Transverse colon (tissue), 4 donors: ENCODE data around the gene FSD1. TPM values are rescaled to one million over a fixed set of nuclear protein-coding genes. Genes with fewer than 3 reads are reported as not detected.
A peak's percentile ranks its signal among the peaks of the same experiment; 100 is the strongest.

ENCODE experiments used
- DNase-seq: peaks from one replicate; pipeline ENCODE4 v3.0.0-alpha.2; 2019
- H3K27ac ChIP-seq, 4 donors: fragments of 200-600 bp; sonication (generic); 2 replicates each; pipeline ENCODE4 v1.5.1; 2016 to 2018; ENCODE audit warnings: inconsistent platforms in 4 of 4
- H3K27me3 ChIP-seq: fragments of 200-600 bp; sonication (generic); 2 replicates; pipeline ENCODE4 v1.5.1; 2017; ENCODE audit warnings: inconsistent platforms
- H3K36me3 ChIP-seq, 4 donors: fragments of 200-600 bp; sonication (generic); 2 replicates each; pipeline ENCODE4 v1.5.1; 2017 to 2019; ENCODE audit warnings: inconsistent platforms in 4 of 4
- H3K4me1 ChIP-seq, 4 donors: fragments of 200-600 bp; sonication (generic); 2 replicates each; pipeline ENCODE4 v1.5.1; 2017 to 2020; ENCODE audit warnings: inconsistent platforms in 4 of 4
- H3K4me3 ChIP-seq, 4 donors: fragments of 200-600 bp; sonication (generic); 1 replicate in 1 of 4; 2 replicates in 3 of 4; pipeline versions ENCODE4 v1.5.1 to v1.6.1; 2017 to 2019; ENCODE audit warnings: inconsistent platforms in 4 of 4
- H3K9me3 ChIP-seq, 2 donors: fragments of 200-600 bp; sonication (generic); 2 replicates each; pipeline ENCODE4 v1.5.1; 2017 to 2019; ENCODE audit warnings: inconsistent platforms in 2 of 2
- EP300 ChIP-seq: sonication (generic); formaldehyde crosslinking; IDR thresholded peaks from one replicate; pipeline ENCODE4 v1.6.1; 2017; ENCODE audit warnings: antibody characterized with exemption, low read depth
- POLR2A ChIP-seq: fragments of 450-650 bp; IDR thresholded peaks from one replicate; pipeline ENCODE4 v1.6.1; 2016; ENCODE audit warnings: antibody characterized with exemption, mild to moderate bottlenecking, moderate library complexity
- POLR2AphosphoS5 ChIP-seq, 3 donors: sonication (generic); formaldehyde crosslinking; IDR thresholded peaks; one replicate each; pipeline ENCODE4 v1.6.1; 2016; ENCODE audit warnings: antibody characterized with exemption in 3 of 3
- WGBS, 2 donors: methylation state at CpG; one replicate each; pipeline ENCODE4 v1.1.5; 2018; ENCODE audit warnings: low coverage in 1 of 2; 5-methylcytosine and 5-hydroxymethylcytosine counted together
- in situ Hi-C, 4 donors: fragments of 200-750 bp; cut with MboI; loops; one replicate each; pipeline versions ENCODE4 v1.15.0 to v1.15.1; 2017; ENCODE audit warnings: low sequenced_read_pairs in 3 of 4, low pct_ligation_motif_present in 1 of 4, low pct_unique_long_range_greater_than_20kb in 1 of 4
- intact Hi-C: fragments of 100-400 bp; cut with DNase I; formaldehyde crosslinking; loops from one replicate; pipeline ENCODE4 v1.15.1; 2023; ENCODE audit warnings: low total_unique reads
- total RNA-seq, 4 donors: library from RNA; depleted of rRNA; stranded (reverse); fragments of >200 nt; gene quantifications; one replicate each; pipeline ENCODE4 v1.1.0, GENCODE V29; 2016
- TF ChIP-seq, protein P1 (sequence below), 5 experiments: fragments of 200-600 bp in 3 of 5; fragments of 450-650 bp in 2 of 5; sonication (generic) in 3 of 5; IDR thresholded peaks; 1 replicate in 2 of 5; 2 replicates in 3 of 5; pipeline ENCODE4 v1.5.1; 2016 to 2017; ENCODE audit warnings: antibody characterized with exemption in 5 of 5, inconsistent platforms in 3 of 5, mild to moderate bottlenecking in 2 of 5, moderate library complexity in 1 of 5

Gene FSD1
- total RNA-seq, 4 donors from 2014 or later: 0.68 to 2.9 (median 1.5) TPM; not detected in 1

DNA sequence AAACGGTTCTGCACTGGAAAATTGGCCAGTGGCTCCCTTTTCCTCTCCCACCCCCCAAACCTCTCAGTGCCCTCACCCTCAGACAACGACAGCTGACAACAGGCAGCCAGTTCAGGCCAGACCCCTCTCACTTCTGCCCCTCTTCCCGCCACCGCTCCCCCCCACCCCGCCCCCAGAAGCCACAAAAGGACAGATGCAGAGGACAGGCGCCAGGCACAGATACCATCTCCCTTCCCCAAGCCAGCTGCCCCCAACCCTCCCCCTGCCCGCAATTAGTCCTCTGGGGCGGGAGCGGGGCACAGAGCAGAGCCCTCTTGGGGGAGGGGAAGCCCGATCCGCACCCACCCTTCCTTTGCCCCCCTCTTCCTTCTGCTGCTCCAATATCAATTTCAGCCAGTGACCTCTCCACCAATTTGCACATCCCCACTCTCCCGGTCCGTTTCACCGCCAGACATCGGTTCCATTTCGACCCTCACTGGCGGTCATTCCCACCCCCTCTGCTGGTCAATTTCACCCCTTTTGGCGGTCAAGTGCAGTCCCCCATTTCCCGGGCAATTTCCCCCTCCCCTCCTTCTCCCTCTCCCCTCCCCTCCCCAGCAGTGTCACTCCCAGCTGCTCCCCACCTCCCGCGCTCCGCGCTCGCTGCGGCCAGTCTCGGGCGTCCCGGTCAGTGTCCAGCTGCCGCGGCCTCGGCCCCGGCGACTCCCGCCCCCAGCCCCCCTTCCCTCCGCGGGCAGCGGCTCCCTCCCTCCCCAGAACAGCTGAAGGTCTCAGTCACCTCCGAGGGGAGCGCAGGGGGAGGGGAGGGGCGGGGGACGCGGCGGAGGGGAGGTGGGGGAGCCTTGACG is 25.8 kb upstream of the FSD1 start, which contains the start of gene SHD:
SHD (plus strand) TSS at position 848 of the 848 bp plus-strand sequence. CDS start 798 bp downstream, outside the sequence.
- no peak for TF ChIP-seq POLR2A
- TF ChIP-seq EP300: no peak
- TF ChIP-seq POLR2AphosphoS5 (IDR thresholded peaks at IDR 0.05): no peak
- TF ChIP-seq, protein P1, sequence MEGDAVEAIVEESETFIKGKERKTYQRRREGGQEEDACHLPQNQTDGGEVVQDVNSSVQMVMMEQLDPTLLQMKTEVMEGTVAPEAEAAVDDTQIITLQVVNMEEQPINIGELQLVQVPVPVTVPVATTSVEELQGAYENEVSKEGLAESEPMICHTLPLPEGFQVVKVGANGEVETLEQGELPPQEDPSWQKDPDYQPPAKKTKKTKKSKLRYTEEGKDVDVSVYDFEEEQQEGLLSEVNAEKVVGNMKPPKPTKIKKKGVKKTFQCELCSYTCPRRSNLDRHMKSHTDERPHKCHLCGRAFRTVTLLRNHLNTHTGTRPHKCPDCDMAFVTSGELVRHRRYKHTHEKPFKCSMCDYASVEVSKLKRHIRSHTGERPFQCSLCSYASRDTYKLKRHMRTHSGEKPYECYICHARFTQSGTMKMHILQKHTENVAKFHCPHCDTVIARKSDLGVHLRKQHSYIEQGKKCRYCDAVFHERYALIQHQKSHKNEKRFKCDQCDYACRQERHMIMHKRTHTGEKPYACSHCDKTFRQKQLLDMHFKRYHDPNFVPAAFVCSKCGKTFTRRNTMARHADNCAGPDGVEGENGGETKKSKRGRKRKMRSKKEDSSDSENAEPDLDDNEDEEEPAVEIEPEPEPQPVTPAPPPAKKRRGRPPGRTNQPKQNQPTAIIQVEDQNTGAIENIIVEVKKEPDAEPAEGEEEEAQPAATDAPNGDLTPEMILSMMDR (IDR thresholded peaks at IDR 0.05): no peak
- Histone ChIP-seq H3K27me3 (peaks cover 65% of the 10 kb centered on the region), H3K4me3 (peak within 1 kb of the TSS in 3 of 4 donors; percentile 1 to 43 (median 28)), H3K36me3 (no peaks in the 10 kb centered on the region), H3K9me3 (no peaks in the 10 kb centered on the region), H3K27ac (no peak within 1 kb of the TSS), H3K4me1 (peaks cover 4 to 18% (median 13%) of the 10 kb centered on the region in 4 donors)
- no peak for DNase-seq
- intact Hi-C loops (no loop called here), in situ Hi-C loops (loop anchor here in 1 of 4 donors (10.0 kb wide), 1 partner anchor 76 kb away; no protein-coding TSS in a partner anchor)
- 13 to 15% methylated on average over 12 to 30 of the region's 44 CpGs for WGBS, 2 donors

DNA sequence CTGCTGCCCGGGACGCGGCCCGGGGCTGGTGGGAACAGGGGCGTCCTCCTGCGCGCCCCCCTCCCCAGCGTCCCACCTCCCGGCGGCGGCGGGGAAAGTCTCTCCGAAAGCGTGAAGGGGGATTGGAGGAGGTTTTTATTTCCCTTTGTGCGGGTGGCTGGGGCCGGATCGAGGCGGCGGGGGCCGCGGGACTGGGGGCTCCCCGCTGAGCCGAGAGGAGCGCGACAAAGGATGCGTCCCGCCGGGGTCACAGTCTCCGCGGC is 25.2 kb upstream of the FSD1 start:
- Histone ChIP-seq H3K27ac (no peak overlapping the region), H3K9me3 (no peaks in the 10 kb centered on the region), H3K27me3 (peaks cover 65% of the 10 kb centered on the region), H3K4me3 (peak overlapping the region in 3 of 4 donors; percentile 1 to 43 (median 28)), H3K36me3 (no peaks in the 10 kb centered on the region), H3K4me1 (peaks cover 4 to 21% (median 15%) of the 10 kb centered on the region in 4 donors)
- in situ Hi-C loops: loop anchor here in 1 of 4 donors (10.0 kb wide), 1 partner anchor 76 kb away; no protein-coding TSS in a partner anchor
- intact Hi-C loops: no loop called here
- DNase-seq: no peak
- WGBS, 2 donors: 6% methylated on average over 24 of the region's 30 CpGs; no CpG with 5 or more reads in 1 of the 2 donors
- TF ChIP-seq, protein P1 (IDR thresholded peaks at IDR 0.05): no peak
- TF ChIP-seq POLR2A (no peak), POLR2AphosphoS5 (IDR thresholded peaks at IDR 0.05) (no peak), EP300 (no peak)

DNA sequence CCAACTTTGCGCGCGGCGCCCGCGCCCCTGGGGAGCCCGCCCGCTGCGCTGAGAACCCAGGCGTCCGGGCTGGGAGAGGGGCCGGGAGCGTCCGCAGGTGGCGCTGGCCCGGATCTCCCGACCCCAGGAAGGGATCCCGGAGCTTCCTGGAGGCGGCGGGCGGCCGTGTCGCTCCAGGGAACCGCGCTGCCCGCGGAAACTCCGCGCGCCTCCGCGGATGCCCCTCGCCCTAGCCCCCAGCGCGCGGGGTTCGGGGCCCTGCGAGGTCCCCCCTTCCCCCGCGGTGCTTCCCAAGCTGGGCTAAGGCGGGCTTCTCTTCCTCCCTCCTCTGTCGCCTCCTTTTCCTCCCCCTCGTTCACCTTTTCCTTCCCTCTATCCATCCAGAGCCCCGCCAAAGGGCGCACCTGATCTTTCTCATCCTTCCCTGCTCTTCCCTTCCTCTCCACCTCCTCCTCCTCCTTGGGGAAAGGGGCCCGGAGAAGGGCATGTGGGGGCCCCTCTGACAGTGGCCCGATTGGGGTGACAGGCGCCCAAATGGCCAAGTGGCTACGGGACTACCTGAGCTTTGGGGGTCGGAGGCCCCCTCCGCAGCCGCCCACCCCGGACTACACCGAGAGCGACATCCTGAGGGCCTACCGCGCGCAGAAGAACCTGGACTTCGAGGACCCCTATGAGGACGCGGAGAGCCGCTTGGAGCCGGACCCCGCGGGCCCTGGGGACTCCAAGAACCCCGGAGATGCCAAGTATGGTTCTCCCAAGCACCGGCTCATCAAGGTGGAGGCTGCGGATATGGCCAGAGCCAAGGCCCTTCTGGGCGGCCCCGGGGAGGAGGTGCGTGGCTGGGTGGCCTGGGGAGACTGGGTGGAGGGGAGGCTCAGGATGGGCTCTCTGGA is 24.6 kb upstream of the FSD1 start:
- no peak for DNase-seq
- Histone ChIP-seq H3K4me1 (peaks cover 4 to 21% (median 15%) of the 10 kb centered on the region in 4 donors), H3K36me3 (no peaks in the 10 kb centered on the region), H3K4me3 (peak overlapping the region in 3 of 4 donors; percentile 1 to 43 (median 28)), H3K27me3 (peaks cover 67% of the 10 kb centered on the region), H3K27ac (no peak overlapping the region), H3K9me3 (no peaks in the 10 kb centered on the region)
- in situ Hi-C loops (loop anchor here in 1 of 4 donors (10.0 kb wide), 1 partner anchor 75 kb away; no protein-coding TSS in a partner anchor), intact Hi-C loops (no loop called here)
- WGBS, 2 donors: 9% methylated on average over 54 of the region's 71 CpGs; no CpG with 5 or more reads in 1 of the 2 donors
- TF ChIP-seq POLR2AphosphoS5 (IDR thresholded peaks at IDR 0.05) (no peak), EP300 (no peak), POLR2A (no peak)
- TF ChIP-seq, protein P1 (IDR thresholded peaks at IDR 0.05): no peak
